K562 (cell line): ENCODE measurements around the gene SHFL. TPM values are rescaled to one million over a fixed set of nuclear protein-coding genes. Genes with fewer than 3 reads are reported as not detected.

Source experiments
- ARHGAP35 ChIP-seq: fragments of 450-650 bp; IDR thresholded peaks from 2 replicates; pipeline ENCODE4 v1.6.1; 2018; ENCODE audit not compliant: partially characterized antibody
- ARID4B ChIP-seq: sonication (generic); formaldehyde crosslinking; IDR thresholded peaks from 2 replicates; pipeline ENCODE4 v1.8.0; 2022; ENCODE audit warnings: mild to moderate bottlenecking, missing genetic modification reagents
- CXXC5 ChIP-seq: fragments of 250-450 bp; sonication (Bioruptor Pico); IDR thresholded peaks from 2 replicates; pipeline ENCODE4 v1.8.0; 2022; ENCODE audit warnings: inconsistent platforms, mild to moderate bottlenecking, moderate library complexity
- KDM2B ChIP-seq: fragments of 250-450 bp; sonication (Bioruptor Pico); IDR thresholded peaks from 2 replicates; pipeline ENCODE4 v1.8.0; 2021; ENCODE audit warnings: mild to moderate bottlenecking, moderate library complexity
- MECOM ChIP-seq: fragments of 250-450 bp; sonication (Bioruptor Pico); IDR thresholded peaks from 2 replicates; pipeline ENCODE4 v1.8.0; 2022; ENCODE audit warnings: inconsistent platforms
- PYGO2 ChIP-seq: fragments of 450-650 bp; IDR thresholded peaks from 2 replicates; pipeline ENCODE4 v1.6.1; 2016; ENCODE audit warnings: mild to moderate bottlenecking, missing genetic modification characterization, moderate library complexity, missing compliant biosample characterization
- TEAD4 ChIP-seq, 2 experiments: sonication (generic) in 1 of 2; formaldehyde crosslinking in 1 of 2; IDR thresholded peaks; 2 replicates each; pipeline versions ENCODE4 v1.6.1 to v1.8.0; 2012 to 2022; ENCODE audit warnings: borderline replicate concordance in 1 of 2, inconsistent platforms in 1 of 2, low read length in 1 of 2, mild to moderate bottlenecking in 1 of 2, missing genetic modification reagents in 1 of 2
- ZNF280B ChIP-seq: fragments of 250-450 bp; sonication (Bioruptor Pico); IDR thresholded peaks from 2 replicates; pipeline ENCODE4 v1.5.1; 2021; ENCODE audit warnings: mild to moderate bottlenecking
- ZNF707 ChIP-seq: fragments of 250-450 bp; sonication (Bioruptor Pico); conservative IDR thresholded peaks from 2 replicates; pipeline ENCODE4 v1.8.0; 2022; ENCODE audit warnings: inconsistent platforms, mild to moderate bottlenecking, moderate library complexity
- polyA plus RNA-seq, 8 experiments: library from polyadenylated mRNA; depleted of rRNA in 4 of 8; stranded (reverse) in 5 of 8; unstranded in 3 of 8; fragments of >200 nt; fragmentation: Nextera tagmentation in 2 of 8; fragmentation: Illumina TruSeq in 1 of 8; extraction: Ambion mirVana in 2 of 8; extraction: Trizol in 1 of 8; gene quantifications; 2 replicates each; pipeline versions ENCODE4 v1.2.1 to v1.2.3, GENCODE V29; 2011 to 2014; ENCODE audit warnings: inconsistent platforms in 1 of 8, missing spikeins in 1 of 8
- total RNA-seq, 7 experiments: library from RNA; depleted of rRNA in 6 of 7; stranded (reverse); fragments of >200 nt in 6 of 7; fragmentation: Illumina TruSeq in 2 of 7; extraction: Trizol in 2 of 7; gene quantifications; 2 replicates each; pipeline versions ENCODE4 v1.2.1 to v1.2.3, GENCODE V29; 2011 to 2021; ENCODE audit warnings: low replicate concordance in 1 of 7

The SHFL gene
- total and polyA plus RNA-seq, 9 of the 15 experiments (the other 6 are each of a cell fraction or from before 2014, with no cell fraction given): 1.5 to 25.7 (median 13.0) TPM

GRCh38 chr19:10109528-10109927 lies 23.4 kb downstream of the SHFL start (continued):
- no peak for TF ChIP-seq ARID4B
- no peak for TF ChIP-seq CXXC5 (CRISPR knock-in tag)
- no peak for TF ChIP-seq ZNF707 (CRISPR knock-in tag)
- no peak for TF ChIP-seq ARHGAP35
- TF ChIP-seq ZNF280B (CRISPR knock-in tag): no peak
- no peak for TF ChIP-seq TEAD4 (IDR thresholded peaks at IDR 0.05; ENCODE audit: low read length)
- no peak for TF ChIP-seq TEAD4 (CRISPR knock-in tag; IDR thresholded peaks at IDR 0.05; ENCODE audit: borderline replicate concordance)
- no peak for TF ChIP-seq KDM2B
- TF ChIP-seq PYGO2 (tag): no peak
- TF ChIP-seq MECOM: no peak
